Neural progenitor cell (in vitro differentiated cells): ENCODE measurements around the gene UBE2O. TPM values are rescaled to one million over a fixed set of nuclear protein-coding genes. Genes with fewer than 3 reads are reported as not detected.

Experiments
- DNase-seq: peaks from one replicate; pipeline ENCODE4 v3.0.0-alpha.2; 2016; ENCODE audit warnings: low spot score
- H2AFZ ChIP-seq: fragments of 200-600 bp; sonication (generic); replicated peaks from 2 replicates; pipeline ENCODE4 v1.6.1; 2016; ENCODE audit warnings: antibody characterized with exemption
- H3F3A ChIP-seq: fragments of 200-600 bp; sonication (generic); 2 replicates; pipeline ENCODE4 v1.6.1; 2016; ENCODE audit warnings: antibody characterized with exemption, low read depth
- H3K27ac ChIP-seq: fragments of 200-600 bp; sonication (generic); 2 replicates; pipeline ENCODE4 v1.5.1; 2016; ENCODE audit warnings: mild to moderate bottlenecking
- H3K27me3 ChIP-seq: fragments of 200-600 bp; sonication (generic); 2 replicates; pipeline ENCODE4 v1.6.1; 2016; ENCODE audit warnings: mild to moderate bottlenecking, moderate library complexity
- H3K36me3 ChIP-seq: fragments of 200-600 bp; sonication (generic); 2 replicates; pipeline ENCODE4 v1.5.1; 2016
- H3K4me1 ChIP-seq: fragments of 200-600 bp; sonication (generic); 2 replicates; pipeline ENCODE4 v1.6.1; 2016; ENCODE audit warnings: mixed run types
- H3K4me2 ChIP-seq: fragments of 200-600 bp; sonication (generic); 2 replicates; pipeline ENCODE4 v1.6.1; 2016
- H3K4me3 ChIP-seq: fragments of 200-600 bp; sonication (generic); 2 replicates; pipeline ENCODE4 v1.5.1; 2016
- H3K79me2 ChIP-seq: fragments of 200-600 bp; sonication (generic); 2 replicates; pipeline ENCODE4 v1.6.1; 2016; ENCODE audit warnings: low read depth
- H3K9ac ChIP-seq: fragments of 200-600 bp; sonication (generic); 2 replicates; pipeline ENCODE4 v1.6.1; 2016
- H3K9me3 ChIP-seq: fragments of 200-600 bp; sonication (generic); 2 replicates; pipeline ENCODE4 v1.5.1; 2016; ENCODE audit warnings: low read depth
- H4K20me1 ChIP-seq: fragments of 200-600 bp; sonication (generic); 2 replicates; pipeline ENCODE4 v1.6.1; 2016; ENCODE audit warnings: low read depth
- H3K27ac Mint-ChIP-seq: 3 replicates; pipeline ENCODE4 v1.8.0; 2021; ENCODE audit warnings: mixed read lengths
- H3K27me3 Mint-ChIP-seq: 2 replicates; pipeline ENCODE4 v1.8.0; 2022; ENCODE audit warnings: low read depth, mild to moderate bottlenecking, inconsistent platforms, moderate library complexity, mixed read lengths; ENCODE audit not compliant: insufficient read depth
- H3K36me3 Mint-ChIP-seq: 3 replicates; pipeline ENCODE4 v1.8.0; 2021; ENCODE audit warnings: mixed read lengths
- H3K4me1 Mint-ChIP-seq: 3 replicates; pipeline ENCODE4 v1.8.0; 2021; ENCODE audit warnings: mixed read lengths
- H3K4me3 Mint-ChIP-seq: 3 replicates; pipeline ENCODE4 v1.8.0; 2021; ENCODE audit warnings: mild to moderate bottlenecking, moderate library complexity, mixed read lengths
- H3K9me3 Mint-ChIP-seq: 3 replicates; pipeline ENCODE4 v1.8.0; 2020; ENCODE audit warnings: mixed read lengths
- EZH2 ChIP-seq: fragments of 200-600 bp; sonication (generic); IDR thresholded peaks from 2 replicates; pipeline ENCODE4 v1.6.1; 2017; ENCODE audit warnings: antibody characterized with exemption, mild to moderate bottlenecking, moderate library complexity
- EZH2phosphoT487 ChIP-seq: fragments of 200-600 bp; sonication (generic); IDR thresholded peaks from 2 replicates; pipeline ENCODE4 v1.6.1; 2017; ENCODE audit warnings: antibody characterized with exemption
- total RNA-seq: library from RNA; depleted of rRNA; stranded (reverse); fragments of >200 nt; gene quantifications from 2 replicates; pipeline ENCODE4 v1.2.3, GENCODE V29; 2015; ENCODE audit warnings: low replicate concordance
- TF ChIP-seq, protein P1 (sequence below): fragments of 200-600 bp; sonication (generic); IDR thresholded peaks from 2 replicates; pipeline ENCODE4 v1.5.1; 2017; ENCODE audit warnings: antibody characterized with exemption, mild to moderate bottlenecking

Gene UBE2O
- total RNA-seq, 1 donor from 2014 or later = 20.6 TPM

DNA sequence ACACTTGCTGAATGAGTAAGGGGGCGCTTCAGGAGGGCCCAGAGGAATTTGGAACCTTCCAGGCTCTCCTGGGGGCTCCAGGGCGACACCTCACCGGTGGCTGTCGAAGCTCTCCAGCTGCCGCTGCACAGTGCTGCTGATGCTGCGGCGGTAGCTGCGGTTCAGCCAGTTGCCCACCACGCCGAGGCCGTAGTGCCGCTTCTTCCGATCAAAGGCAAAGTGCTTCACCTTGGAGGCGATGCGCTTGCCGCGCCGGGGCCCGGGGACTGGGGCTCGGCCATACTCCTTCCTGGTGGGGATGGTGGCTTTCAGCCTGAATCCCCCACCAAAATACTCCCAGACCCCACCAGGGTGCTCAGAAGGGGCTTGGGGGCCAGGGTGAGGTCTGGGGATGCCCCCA lies 23.8 kb upstream of the UBE2O start:
- Histone ChIP-seq H3K27me3 (no peaks in the 10 kb centered on the region), H3K27ac (no peak overlapping the region), H4K20me1 (no peaks in the 10 kb centered on the region), H3K9ac (no peak overlapping the region), H3K4me2 (no peak overlapping the region), H3K4me1 (no peaks in the 10 kb centered on the region), H3K79me2 (no peaks in the 10 kb centered on the region), H3F3A (peaks cover 3% of the 10 kb centered on the region), H3K4me3 (no peak overlapping the region), H2AFZ (no peak overlapping the region), H3K9me3 (no peaks in the 10 kb centered on the region), H3K36me3 (no peaks in the 10 kb centered on the region)
- Mint-ChIP-seq H3K4me1 (peaks cover 15% of the 10 kb centered on the region), H3K27me3 (peaks cover 10% of the 10 kb centered on the region), H3K9me3 (no peaks in the 10 kb centered on the region), H3K36me3 (no peaks in the 10 kb centered on the region), H3K27ac (no peak overlapping the region), H3K4me3 (no peak overlapping the region)
- DNase-seq = no peak
- TF ChIP-seq, protein P1, sequence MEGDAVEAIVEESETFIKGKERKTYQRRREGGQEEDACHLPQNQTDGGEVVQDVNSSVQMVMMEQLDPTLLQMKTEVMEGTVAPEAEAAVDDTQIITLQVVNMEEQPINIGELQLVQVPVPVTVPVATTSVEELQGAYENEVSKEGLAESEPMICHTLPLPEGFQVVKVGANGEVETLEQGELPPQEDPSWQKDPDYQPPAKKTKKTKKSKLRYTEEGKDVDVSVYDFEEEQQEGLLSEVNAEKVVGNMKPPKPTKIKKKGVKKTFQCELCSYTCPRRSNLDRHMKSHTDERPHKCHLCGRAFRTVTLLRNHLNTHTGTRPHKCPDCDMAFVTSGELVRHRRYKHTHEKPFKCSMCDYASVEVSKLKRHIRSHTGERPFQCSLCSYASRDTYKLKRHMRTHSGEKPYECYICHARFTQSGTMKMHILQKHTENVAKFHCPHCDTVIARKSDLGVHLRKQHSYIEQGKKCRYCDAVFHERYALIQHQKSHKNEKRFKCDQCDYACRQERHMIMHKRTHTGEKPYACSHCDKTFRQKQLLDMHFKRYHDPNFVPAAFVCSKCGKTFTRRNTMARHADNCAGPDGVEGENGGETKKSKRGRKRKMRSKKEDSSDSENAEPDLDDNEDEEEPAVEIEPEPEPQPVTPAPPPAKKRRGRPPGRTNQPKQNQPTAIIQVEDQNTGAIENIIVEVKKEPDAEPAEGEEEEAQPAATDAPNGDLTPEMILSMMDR = no peak
- TF ChIP-seq EZH2 (no peak), EZH2phosphoT487 (no peak)

DNA sequence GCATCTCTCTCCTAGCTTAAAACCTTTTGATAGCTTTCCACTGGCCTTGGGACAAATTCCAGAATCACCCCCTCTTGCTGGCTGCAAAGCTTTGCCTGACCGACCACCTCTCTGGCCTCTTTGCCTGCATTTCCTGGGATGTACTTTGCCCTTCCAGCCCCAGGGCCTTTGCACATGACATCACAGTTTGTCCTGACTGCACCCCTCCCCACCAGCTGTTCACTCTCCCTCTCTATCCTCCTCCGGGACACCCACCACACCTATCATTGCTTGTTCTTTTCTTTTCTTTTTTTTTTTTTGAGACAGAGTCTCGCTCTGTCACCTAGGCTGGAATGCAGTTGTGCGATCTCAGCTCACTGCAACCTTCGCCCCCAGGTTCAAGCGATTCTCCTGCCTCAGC lies 22.4 kb upstream of the UBE2O start:
- Histone ChIP-seq H3K9me3 (no peaks in the 10 kb centered on the region), H3K27me3 (no peaks in the 10 kb centered on the region), H2AFZ (no peak overlapping the region), H4K20me1 (no peaks in the 10 kb centered on the region), H3F3A (no peaks in the 10 kb centered on the region), H3K36me3 (no peaks in the 10 kb centered on the region), H3K9ac (no peak overlapping the region), H3K27ac (no peak overlapping the region), H3K4me2 (no peak overlapping the region), H3K4me3 (no peak overlapping the region), H3K4me1 (no peaks in the 10 kb centered on the region), H3K79me2 (no peaks in the 10 kb centered on the region)
- TF ChIP-seq EZH2phosphoT487 (no peak), EZH2 (no peak)
- TF ChIP-seq, protein P1 = no peak
- Mint-ChIP-seq H3K4me1 (peaks cover 5% of the 10 kb centered on the region), H3K27ac (no peak overlapping the region), H3K27me3 (peaks cover 10% of the 10 kb centered on the region), H3K9me3 (no peaks in the 10 kb centered on the region), H3K36me3 (no peaks in the 10 kb centered on the region), H3K4me3 (no peak overlapping the region)
- DNase-seq = no peak

DNA sequence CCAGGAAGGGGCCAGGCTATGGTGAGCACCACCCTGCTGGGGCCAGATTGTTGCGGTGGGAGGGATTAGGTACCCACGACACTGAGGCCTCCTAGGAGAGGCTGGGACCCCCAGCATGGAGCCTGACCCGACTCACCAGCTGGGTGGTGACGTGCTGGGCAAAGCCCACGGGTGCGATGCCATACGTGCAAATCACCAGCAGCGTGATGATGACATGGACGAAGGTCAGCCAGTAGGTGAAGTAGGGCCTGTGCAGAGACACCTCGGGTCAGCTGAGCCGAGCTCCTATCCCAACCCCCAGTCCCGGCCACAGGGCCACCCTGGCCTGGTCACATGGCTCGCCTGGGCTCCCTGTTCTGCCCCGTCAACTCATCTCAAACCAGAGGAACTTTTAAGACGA lies 21.9 kb upstream of the UBE2O start:
- Histone ChIP-seq H3K79me2 (no peaks in the 10 kb centered on the region), H3K4me2 (no peak overlapping the region), H3K36me3 (no peaks in the 10 kb centered on the region), H3K9me3 (no peaks in the 10 kb centered on the region), H3K4me1 (no peaks in the 10 kb centered on the region), H3K27ac (no peak overlapping the region), H2AFZ (no peak overlapping the region), H3K4me3 (no peak overlapping the region), H3F3A (no peaks in the 10 kb centered on the region), H3K9ac (no peak overlapping the region), H3K27me3 (no peaks in the 10 kb centered on the region), H4K20me1 (no peaks in the 10 kb centered on the region)
- peaks cover 10% of the 10 kb centered on the region for H3K27me3 Mint-ChIP-seq
- TF ChIP-seq, protein P1 = no peak
- TF ChIP-seq EZH2phosphoT487 (no peak), EZH2 (no peak)
- H3K4me1 Mint-ChIP-seq = peaks cover 5% of the 10 kb centered on the region
- no peaks in the 10 kb centered on the region for H3K36me3 Mint-ChIP-seq
- H3K4me3 Mint-ChIP-seq = no peak overlapping the region
- no peaks in the 10 kb centered on the region for H3K9me3 Mint-ChIP-seq
- no peak for DNase-seq
- H3K27ac Mint-ChIP-seq = no peak overlapping the region

DNA sequence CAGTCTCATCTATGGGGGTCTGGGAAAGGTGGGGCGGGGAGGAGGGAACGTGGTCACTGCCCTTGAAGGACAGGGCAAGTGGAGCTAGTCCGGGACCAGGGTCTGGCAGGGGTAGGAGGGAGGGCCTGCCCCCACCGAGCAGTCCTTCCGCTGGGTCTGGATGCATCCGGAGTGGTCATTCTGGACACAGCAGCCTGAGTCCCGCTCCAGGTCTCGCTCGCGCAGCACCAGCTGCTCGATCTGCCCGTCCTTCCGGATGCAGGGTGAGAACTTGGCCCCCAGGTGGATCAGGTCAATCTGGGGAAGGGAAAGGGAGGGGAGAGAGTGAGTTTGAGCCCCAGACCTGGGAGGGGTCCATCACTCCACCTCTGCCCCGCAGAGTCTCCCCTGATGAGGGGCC lies 21.3 kb upstream of the UBE2O start:
- TF ChIP-seq, protein P1 = no peak
- TF ChIP-seq EZH2 (no peak), EZH2phosphoT487 (no peak)
- H2AFZ ChIP-seq = no peak overlapping the region
- no peaks in the 10 kb centered on the region for H3F3A ChIP-seq
- Mint-ChIP-seq H3K27me3 (peaks cover 10% of the 10 kb centered on the region), H3K4me3 (no peak overlapping the region), H3K27ac (peak overlapping the region; percentile 21), H3K4me1 (peaks cover 5% of the 10 kb centered on the region), H3K36me3 (no peaks in the 10 kb centered on the region), H3K9me3 (no peaks in the 10 kb centered on the region)
- H3K4me3 ChIP-seq = no peak overlapping the region
- H3K27ac ChIP-seq = no peak overlapping the region
- no peaks in the 10 kb centered on the region for H4K20me1 ChIP-seq
- DNase-seq = no peak
- no peaks in the 10 kb centered on the region for H3K4me1 ChIP-seq
- H3K27me3 ChIP-seq = no peaks in the 10 kb centered on the region
- no peak overlapping the region for H3K4me2 ChIP-seq
- H3K9ac ChIP-seq = no peak overlapping the region
- no peaks in the 10 kb centered on the region for H3K79me2 ChIP-seq
- H3K36me3 ChIP-seq = no peaks in the 10 kb centered on the region
- no peaks in the 10 kb centered on the region for H3K9me3 ChIP-seq
